NK-92 (cell line): Measurements from ENCODE around the gene NTNG2.

Experiments used
- DNase-seq: peaks from one replicate; lab custom pipeline; 2025; ENCODE audit not compliant: unreplicated experiment; lab: John Stamatoyannopoulos, UW

Gene NTNG2

GRCh38 chr9:132146575-132146974 is 15.3 kb upstream of the NTNG2 start:
- DNase-seq: no peak

DNA sequence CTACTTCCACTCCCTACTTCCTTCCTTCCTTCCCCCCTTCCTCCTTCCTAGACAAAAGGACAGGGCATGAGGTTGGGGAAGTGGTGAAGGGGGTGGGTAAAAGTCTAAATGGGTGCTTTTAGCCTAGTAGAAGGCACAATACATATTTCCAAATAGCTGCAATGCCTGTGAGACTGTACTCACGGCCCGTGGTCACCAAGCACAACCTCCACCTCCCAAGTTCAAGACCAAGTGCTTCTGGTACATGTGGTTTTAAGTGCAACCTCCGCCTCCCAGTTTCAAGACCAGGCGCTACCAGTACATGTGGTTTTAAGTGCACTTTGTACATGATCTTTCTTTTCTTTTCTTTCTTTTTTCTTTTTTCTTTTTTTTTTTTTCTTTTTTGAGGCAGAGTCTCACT is 14.5 kb upstream of the NTNG2 start:
- no peak for DNase-seq

- no peak for DNase-seq
Observed at GRCh38 chr9:132147839-132148238, 14.0 kb upstream of the NTNG2 start.

DNA sequence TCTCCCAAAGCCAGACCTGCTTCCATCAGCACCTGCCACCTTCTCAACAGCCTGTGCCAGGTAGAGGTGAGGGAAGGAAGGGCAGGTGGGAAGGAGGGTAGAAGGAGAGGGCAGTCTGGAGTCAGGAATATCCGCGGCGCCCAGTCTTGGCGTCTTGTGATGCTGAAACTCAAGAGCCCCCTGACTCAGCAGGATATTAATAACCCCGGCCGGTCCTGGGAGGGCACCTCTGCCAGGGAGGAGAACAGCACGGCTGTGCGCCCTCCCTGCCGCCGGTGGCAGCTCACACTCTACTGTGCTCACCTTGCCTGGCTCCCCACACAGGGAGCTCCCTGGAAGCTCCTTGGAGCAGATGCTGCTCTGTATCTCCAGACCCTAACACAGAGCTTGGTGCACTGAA is 11.6 kb upstream of the NTNG2 start:
- no peak for DNase-seq

GRCh38 chr9:132151118-132151517 is 10.7 kb upstream of the NTNG2 start:
- no peak for DNase-seq

DNA sequence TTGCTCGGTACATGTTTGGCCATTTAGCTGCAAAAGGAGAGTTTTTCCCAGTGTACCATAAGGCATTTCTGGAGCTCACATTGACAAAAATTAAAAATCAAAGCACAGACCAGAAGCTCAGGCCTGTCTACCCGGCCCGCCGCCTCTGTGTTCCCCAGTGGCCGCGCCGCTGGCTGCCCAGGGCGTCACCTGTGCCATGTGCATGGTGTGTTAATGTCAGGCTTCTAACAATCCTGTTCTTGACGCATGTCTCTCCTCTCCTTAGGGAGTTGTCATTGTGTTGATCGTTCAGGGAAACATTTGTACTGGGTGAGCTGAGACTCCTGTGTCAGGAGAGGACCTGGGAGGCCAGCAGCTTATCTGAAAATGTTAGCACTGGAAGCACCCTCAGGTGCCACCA is 9.6 kb upstream of the NTNG2 start:
- DNase-seq: no peak

DNA sequence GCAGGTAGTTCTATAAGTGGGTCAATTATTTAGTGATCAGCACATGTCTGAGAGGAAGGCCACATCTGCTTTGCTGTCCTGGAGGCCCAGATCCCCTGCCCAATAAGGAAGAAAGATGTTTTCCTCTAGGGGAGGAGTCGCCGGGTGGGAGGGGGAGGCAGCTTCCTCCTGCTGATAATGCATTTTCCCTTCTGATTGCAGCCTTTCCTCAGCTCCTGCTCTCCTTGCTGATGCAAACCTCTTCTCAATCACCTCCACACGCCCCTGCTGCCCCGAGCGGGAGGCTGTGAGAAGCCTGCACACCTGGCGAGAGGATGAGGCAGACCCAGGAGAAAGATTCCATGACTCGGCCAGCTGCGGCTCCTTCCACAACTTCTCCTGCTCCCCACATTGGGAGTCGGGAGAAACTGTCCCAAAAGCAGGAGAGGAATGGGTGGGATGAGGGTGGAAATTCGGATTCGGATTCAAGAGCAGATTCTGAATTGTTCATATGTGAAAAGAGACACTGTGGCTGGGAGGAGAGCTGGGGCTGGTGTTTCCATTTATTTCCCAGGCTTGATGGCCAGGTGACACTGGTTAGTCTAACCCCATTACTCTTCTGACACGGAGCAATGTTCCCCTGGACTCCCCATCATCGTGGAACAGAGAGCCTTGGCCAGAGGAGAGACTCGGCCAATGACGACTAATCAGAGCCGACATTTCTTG is 6.8 kb upstream of the NTNG2 start:
- no peak for DNase-seq

DNA sequence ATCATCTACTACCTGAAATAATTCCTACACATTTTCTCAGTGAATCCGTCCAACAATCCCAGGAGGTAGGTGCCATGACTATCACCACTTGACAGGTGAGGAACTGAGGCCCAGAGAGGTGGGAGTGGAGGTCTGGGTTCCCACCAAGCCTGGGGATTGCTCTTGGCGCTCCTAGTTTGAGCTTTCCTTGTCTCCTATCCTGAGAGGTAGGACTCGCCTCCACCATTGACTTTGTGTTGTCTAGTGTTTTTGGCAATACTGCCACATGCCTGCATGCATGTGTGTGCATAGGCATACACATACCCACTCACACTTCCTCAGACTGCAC is 6.3 kb upstream of the NTNG2 start:
- no peak for DNase-seq

DNA sequence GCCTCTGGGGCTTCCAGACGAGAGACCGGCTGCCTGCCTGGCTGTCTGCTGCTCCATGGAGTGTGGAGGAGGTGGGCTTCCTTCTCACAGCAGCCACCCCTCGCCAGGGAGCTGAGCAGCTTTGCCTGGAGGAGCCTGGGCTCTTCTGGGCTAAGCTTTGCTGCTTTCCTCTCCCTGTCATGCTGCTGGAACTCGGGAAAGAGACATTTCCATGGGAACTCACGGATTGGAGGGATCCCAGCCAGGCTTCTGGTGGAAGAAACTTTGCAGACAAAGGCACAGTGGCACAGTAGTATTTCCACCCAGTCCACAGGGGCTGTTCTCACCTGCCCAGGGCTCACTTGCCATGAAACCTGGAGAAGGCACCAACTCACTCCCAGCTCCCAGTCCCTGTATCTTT is 5.6 kb upstream of the NTNG2 start:
- DNase-seq: no peak

- DNase-seq: no peak
Observed at GRCh38 chr9:132157347-132158116, 4.3 kb upstream of the NTNG2 start.

DNA sequence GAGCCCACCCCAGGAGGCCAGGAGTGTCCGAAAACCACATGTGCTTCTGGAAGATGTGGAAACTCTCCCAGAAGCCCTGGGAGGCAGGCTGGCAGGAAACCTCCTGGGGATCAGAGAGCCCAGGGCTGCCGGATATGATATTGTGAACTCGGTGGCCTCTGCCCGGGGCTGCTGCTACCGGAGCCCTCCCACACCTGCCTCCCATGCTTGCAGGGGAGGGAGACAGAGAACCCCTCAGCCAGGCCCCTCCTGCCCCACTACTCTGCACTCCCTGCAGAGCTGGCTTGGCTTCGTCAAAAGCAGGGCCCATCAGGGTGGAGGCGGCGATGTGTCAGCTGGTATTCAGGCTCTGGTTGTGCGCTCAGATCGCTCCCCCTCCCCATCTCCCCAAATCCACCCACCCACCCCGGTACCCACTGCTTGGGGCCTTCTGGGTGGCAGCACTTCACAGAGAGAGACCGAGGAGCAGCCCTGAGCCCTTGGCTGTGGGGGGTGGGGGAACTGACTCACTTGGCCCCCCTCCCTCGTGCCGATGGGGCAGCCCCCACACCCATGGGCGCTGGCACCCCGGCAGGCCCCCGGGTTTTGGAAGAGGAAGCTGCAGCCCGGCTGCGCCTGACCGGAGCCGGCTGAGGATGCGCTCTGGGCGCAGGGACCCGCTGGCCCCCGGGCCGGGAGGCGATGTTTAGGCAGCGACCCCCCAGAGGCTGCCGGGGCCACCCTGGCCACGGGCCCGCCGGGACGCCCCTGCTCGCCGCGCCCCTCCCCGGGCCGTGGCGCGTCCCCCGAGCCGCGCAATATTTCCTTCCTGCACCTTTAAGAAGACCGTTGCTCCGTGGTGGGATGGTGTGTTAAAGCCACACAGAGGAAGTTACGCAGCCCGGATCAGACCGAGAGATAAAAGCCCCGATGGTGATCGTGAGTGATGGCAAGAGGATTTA is 786 bp upstream of the NTNG2 start:
- no peak for DNase-seq

- no peak for DNase-seq
Observed at GRCh38 chr9:132162764-132163456, 1.1 kb downstream of the NTNG2 start.

DNA sequence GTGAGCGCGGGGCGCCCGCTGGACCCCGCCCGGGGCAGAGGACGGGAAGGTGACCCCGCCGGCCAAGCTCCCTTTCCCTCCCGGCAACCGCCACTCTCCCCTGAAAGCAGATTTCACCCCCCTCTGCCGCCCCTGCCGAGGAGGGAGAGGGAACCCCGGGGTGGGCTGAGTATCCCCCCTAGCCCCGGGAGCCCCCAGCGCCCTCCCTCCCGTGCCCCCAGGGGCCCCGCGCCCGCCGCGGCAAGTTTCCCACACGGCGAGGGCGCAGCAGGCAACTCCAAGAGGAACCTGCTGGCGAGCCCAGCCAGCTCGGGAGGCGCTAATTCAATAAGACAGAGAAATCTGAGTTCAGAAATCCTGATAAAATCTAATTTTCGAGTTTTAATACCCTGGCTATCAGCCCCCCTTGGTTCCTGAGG is 1.6 kb downstream of the NTNG2 start:
- no peak for DNase-seq

DNA sequence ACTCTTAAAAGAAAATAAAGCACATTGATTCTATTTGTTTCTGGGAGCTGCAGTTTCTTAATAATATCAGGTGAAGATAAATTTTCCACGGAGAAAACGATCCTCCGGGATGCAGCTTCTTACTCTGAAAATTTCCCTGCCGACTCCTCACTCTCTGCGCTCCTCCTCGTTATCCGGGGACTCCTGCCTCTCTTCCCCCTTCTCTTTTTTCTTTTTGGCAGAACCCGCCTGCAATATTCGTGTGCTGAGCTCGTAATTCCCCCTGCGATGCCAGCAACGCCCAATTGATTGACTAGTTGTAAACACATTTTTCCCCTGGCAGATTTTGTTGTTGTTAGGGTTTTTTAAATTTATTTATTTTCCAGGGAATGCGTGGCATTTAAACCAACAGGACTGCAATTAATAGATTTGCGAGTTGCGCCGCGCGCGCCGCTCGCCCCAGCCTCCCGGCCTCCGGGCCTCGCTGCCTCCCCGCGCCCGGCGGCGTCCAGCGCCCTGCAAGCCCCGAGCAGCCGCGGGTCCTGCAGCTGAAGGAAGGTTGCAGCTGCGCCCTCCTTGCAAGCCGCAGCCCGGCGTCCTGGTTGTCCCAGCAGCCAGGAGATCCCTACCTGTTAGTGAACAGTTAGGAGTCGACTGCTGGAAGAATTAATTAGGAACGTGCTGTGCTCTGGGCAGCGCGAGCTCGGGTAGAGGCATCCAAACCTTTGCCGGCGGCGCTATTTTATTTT is 2.2 kb downstream of the NTNG2 start:
- no peak for DNase-seq

DNA sequence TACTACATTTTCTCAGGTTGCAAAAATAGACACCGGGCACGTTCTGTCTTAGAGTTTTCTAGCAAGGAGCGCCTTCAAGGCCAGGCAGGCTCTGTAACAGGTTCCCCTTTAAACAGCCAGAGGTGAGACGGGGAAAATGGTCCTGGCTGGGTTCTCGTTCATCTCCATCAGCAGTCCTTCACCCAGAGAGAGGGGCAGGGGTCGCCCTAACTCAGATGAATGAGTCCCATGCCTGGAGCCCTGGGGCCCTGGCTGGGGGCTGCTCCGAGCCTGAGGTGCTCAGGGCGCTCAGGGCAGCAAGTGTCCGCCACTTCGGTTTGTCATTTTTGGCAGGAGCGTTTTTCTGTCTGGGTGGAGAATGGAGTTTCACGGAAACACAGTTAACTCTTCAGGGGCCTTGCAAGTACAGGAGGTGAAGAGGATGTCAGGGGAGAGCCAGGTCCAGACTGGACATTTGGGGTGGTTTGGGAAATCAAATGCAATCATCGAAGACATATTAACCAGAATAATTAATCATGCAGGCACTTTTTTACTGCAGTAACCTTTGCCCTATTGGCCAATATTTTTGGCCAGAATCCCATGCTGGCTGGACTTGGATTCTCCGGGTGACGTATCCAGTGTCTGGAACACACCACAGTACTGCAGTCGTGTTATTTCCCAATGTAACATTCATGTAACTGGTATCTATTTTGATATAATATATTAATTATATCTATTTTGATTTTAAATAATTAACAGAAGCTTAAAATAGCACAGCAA is 2.9 kb downstream of the NTNG2 start:
- no peak for DNase-seq

- DNase-seq: no peak
Observed at GRCh38 chr9:132166599-132166998, 4.7 kb downstream of the NTNG2 start.

- DNase-seq: no peak
Observed at GRCh38 chr9:132167192-132167591, 5.3 kb downstream of the NTNG2 start.

- no peak for DNase-seq
Observed at GRCh38 chr9:132168347-132168746, 6.5 kb downstream of the NTNG2 start.

DNA sequence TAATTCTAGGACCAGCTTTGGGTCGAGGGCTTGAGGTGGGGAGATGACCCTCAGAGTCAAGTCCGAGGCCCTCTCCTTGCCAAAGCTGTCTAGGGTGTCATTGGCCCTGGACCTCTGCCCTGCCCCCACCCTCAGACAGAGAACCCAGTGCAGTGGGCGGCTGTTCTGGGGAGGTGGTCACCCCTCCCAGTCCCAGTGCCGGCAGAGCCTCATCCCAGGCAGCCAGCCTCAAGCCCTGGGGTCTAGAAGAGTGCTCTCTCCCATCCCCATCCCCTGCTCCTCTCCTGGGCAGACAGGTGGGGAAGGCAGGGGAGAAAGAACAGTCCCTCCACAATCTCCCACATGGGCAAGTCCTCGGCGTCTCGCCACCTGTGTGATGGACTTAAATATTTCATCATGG is 7.0 kb downstream of the NTNG2 start:
- no peak for DNase-seq
